ENCODE results near the gene TLE1.

DNA sequence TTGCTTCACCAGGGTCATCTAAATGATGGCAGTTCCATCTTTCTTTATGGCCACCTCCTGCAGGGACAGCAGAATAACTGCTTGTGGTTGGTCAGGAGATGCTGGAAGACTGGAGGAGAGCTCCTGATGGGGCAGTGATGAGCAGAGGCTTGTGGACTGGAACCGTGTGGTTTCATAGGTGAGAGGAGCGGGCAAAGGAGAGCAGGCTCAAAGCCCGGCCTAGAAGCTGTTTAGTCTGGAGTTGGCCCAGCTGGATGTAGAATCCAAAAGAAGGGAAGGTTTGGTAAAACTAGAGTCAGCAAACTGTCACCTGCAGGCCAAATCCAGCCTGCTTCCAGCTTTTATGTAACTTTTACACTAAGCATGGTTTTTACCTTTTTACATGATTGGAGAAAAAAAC lies 32.9 kb upstream of the TLE1 start:
- TF ChIP-seq CTCF (conservative IDR thresholded peaks at IDR 0.05; ENCODE audit: low read depth, low read length), result no peak
- TF ChIP-seq CEBPB (IDR thresholded peaks at IDR 0.05; ENCODE audit: low read depth, low read length), result no peak
- TF ChIP-seq MAFK (IDR thresholded peaks at IDR 0.05; ENCODE audit: low read depth, low read length), result no peak
- no peak for TF ChIP-seq FOS (IDR thresholded peaks at IDR 0.05; ENCODE audit: low read depth, low read length)
- no peak for TF ChIP-seq RFX5 (IDR thresholded peaks at IDR 0.05; ENCODE audit: low read depth, low read length)

All from IMR-90 (cell line).